Osteoblast (primary cell): ENCODE data around the gene KIRREL3. TPM values are rescaled to one million over a fixed set of nuclear protein-coding genes. Genes with fewer than 3 reads are reported as not detected.
A peak's percentile ranks its signal among the peaks of the same experiment; 100 is the strongest.

Experiments used
- small RNA-seq: library from RNA; depleted of rRNA; stranded (forward); fragments of <200 nt; gene quantifications from one replicate; pipeline ENCODE3, GENCODE V24; 2012
- total RNA-seq: library from RNA; depleted of rRNA; stranded (reverse); fragments of >200 nt; gene quantifications from 2 replicates; pipeline ENCODE4 v1.2.3, GENCODE V29; 2012

KIRREL3 gene
- total RNA-seq, 1 donor, result 3.6 TPM

Small RNA genes within 50 kb of the gene (small RNA-seq; reads per million reads assigned to genes)
- not detected for gene AP001318.3
- 1.9 reads per million, percentile 64 among the genes with 10 or more reads in this experiment for gene MIR3167
